Choroid plexus epithelial cell (primary cell): ENCODE results near the gene ZSCAN10.
A peak's percentile ranks its signal among the peaks of the same experiment; 100 is the strongest.
"Not testable (repeated sequence)": the region's sequence is repeated elsewhere in the genome, so short reads cannot be mapped to it uniquely, and the experiment has no call there.

ENCODE experiments used
- DNase-seq: peaks from one replicate; pipeline ENCODE4 v3.0.0-alpha.2; 2010; ENCODE audit warnings: low read depth
- H3K4me3 ChIP-seq: 2 replicates; pipeline ENCODE4 v1.5.1; 2011; ENCODE audit warnings: low read depth, mild to moderate bottlenecking, control low read depth, low read length, moderate library complexity
- CTCF ChIP-seq: conservative IDR thresholded peaks from 2 replicates; pipeline ENCODE4 v1.5.1; 2011; ENCODE audit warnings: low read depth, mild to moderate bottlenecking, control low read depth, inconsistent platforms, low read length, moderate library complexity

ZSCAN10 gene

DNA sequence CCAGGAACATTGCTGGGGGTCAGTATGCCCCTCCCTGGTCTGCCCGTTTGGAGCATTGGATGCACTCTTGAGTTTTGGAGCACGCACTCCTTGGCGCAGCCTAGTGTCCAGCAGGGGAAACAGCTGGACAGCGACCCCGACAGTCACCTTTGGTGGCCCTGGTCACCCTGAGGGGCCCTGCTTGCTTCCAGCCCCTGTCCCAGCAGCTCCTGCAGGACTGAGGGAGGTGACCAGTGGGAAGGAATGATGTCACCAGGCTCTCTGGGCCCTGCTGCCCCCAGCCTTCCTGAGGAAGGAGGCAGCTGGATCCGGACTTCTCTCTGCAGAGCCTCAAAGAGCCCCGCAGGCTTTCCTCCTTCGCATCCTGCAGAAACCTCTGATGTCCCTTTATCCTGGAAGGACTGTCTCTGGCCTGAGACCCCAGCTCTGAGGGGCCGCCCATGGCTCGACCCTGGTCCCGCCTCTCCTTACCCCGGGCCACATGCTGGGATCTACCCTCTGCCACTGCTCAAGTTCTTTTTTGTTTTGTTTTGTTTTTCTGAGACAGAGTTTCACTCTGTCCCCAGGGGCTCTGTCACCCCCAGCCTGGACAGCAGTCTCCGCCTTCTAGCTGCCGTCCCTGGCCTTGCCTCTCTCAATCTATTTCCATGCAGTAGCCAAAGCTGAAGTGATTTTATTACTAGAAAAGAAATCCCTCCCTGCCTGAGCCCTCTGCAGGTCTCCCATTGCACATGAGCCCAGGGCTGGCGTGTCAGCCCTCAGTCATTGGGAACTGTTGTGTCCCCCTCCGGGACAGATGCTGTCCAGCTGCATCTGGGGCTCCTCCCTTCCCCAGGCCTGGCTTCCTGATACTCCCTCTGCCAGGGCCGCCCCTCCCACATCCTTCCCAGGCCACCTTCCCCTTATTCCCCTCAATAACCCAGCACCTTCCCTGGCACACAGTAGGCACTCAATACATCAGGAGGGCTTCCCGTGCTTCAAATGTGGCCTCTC, 11.6 kb downstream of the ZSCAN10 start:
- no peak overlapping the region for H3K4me3 ChIP-seq
- TF ChIP-seq CTCF: peak; percentile 32
- no peak for DNase-seq

GRCh38 chr16:3086596-3087242, 12.4 kb downstream of the ZSCAN10 start:
- TF ChIP-seq CTCF: no peak
- no peak overlapping the region for H3K4me3 ChIP-seq
- no peak for DNase-seq

DNA sequence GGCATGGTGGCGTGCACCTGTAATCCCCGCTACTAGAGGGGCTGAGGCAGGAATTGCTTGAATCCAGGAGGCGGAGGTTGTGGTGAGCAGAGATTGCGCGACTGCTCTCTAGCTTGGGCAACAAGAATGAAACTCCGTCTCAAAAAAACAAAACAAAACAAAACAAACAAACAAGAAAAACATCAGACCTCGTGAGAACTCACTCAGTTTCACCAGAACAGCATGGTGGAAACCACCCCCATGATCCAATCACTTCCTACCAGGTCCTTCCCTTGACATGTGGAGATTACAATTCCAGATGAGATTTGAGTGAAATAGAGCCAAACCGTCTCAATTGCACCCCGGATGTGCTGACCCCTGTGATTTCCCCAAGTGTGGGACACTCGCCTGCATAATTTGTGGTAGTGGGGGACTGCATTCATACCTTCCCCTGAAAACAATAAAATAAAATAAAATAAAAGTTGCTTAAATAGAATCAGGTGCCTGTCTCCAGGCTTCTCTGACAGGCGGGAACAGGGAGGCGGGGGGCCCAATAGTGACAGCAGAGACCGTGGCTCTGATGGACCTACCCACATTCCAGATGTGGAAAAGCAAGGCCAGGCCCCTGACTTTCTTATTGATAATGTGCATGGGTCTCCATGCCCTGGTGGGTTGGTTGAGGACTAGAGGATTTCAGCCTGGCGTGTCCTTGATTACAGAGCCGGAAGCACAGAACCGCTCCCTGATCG, 13.1 kb downstream of the ZSCAN10 start:
- no peak for DNase-seq
- TF ChIP-seq CTCF: no peak
- H3K4me3 ChIP-seq: no peak overlapping the region

GRCh38 chr16:3084969-3085670, 14.0 kb downstream of the ZSCAN10 start:
- DNase-seq: no peak
- H3K4me3 ChIP-seq: no peak overlapping the region
- no peak for TF ChIP-seq CTCF

DNA sequence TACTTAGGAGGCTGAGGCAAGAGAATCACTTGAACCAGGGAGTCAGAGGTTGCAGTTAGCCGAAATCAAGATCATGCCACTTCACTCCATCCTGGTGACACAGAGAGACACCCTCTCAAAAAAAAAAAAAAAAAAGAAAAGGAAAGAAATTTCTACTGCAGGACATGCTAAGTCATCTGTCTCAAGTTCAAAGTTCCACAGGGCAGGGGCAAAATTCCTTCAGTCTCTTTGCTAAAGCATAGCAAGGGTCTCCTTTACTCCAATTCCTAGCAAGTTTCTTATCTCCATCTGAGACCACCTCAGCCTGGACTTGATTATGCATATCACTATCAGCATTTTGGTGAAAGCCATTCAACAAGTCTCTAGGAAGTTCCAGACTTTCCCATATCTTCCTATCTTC, 14.6 kb downstream of the ZSCAN10 start:
- TF ChIP-seq CTCF: no peak
- no peak overlapping the region for H3K4me3 ChIP-seq
- DNase-seq: no peak

DNA sequence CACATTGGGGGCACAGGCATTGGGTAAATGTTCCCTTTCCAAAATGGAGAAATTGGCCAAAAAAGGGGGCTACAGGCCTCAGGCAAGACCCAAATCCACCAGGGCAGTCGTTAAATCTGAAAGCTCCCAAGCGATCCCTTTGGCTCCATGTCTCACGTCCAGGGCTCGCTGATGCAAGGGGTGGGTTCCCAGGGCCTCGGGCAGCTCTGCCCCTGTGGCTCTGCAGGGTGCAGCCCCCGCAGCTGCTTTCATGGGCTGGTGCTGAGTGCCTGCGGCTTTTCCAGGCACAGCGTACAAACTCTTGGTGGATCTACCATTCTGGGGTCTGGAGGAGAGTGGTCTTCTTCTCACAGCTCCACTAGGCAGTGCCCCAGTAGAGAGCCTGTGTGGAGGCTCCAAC, 15.7 kb downstream of the ZSCAN10 start:
- not testable (repeated sequence) for H3K4me3 ChIP-seq, DNase-seq

GRCh38 chr16:3081957-3082356, 17.1 kb downstream of the ZSCAN10 start:
- not testable (repeated sequence) for H3K4me3 ChIP-seq, DNase-seq
